GM19328 (cell line): Measurements from ENCODE around the gene FBXO27.
"Not testable (repeated sequence)": the region's sequence is repeated elsewhere in the genome, so short reads cannot be mapped to it uniquely, and the experiment has no call there.

Source experiments
- ATAC-seq: cut with Tn5 transposase; IDR thresholded peaks from one replicate; pipeline ENCODE4 v1.9.1; 2021; ENCODE audit warnings: mild to moderate bottlenecking, moderate library complexity; ENCODE audit not compliant: unreplicated experiment

Gene FBXO27

DNA sequence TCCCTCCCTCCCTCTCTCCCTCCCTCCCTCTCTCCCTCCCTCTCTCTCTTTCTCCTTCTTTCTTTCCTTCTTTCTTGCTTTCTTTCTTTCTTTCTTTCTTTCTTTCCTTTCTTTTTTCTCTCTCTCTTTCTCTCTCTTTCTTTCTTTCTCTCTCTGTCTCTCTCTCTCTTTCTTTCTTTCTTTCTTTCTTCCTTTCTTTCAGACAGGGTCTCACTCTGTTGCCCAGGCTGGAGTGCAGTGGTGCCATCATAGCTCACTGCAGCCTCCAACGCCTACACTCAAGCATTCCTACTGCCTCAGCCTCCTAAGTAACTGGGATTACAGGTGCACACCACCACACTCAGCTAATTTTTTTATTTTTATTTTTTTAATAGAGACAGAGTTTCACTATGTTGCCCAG lies 42.7 kb downstream of the FBXO27 start:
- not testable (repeated sequence) for ATAC-seq

DNA sequence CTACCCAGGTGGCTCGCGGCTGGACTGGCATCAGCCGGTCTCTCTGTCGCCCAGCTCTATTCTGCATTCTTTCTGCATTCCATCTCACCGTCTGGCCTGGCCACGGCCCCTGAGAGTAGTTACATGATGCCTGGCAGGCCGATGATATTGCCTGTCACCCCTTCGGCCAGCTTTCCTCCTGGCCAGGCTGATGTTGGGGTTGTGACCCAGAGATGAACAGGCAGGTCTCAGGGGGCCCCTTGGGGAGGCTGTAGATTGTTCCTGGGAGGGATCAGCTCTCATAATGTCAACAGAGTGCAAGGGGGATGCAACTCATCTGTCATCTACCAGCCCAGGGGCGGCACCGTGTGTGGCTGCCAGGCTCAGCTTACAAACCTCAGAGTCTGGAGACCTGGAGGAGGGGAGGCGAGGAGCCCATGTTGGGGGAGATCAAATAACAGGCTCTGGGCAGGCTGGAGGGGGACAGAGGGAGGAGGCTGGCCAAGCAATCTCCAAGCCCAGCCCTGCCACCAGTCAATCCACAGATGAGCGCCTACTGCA lies 43.2 kb downstream of the FBXO27 start:
- ATAC-seq: no peak

DNA sequence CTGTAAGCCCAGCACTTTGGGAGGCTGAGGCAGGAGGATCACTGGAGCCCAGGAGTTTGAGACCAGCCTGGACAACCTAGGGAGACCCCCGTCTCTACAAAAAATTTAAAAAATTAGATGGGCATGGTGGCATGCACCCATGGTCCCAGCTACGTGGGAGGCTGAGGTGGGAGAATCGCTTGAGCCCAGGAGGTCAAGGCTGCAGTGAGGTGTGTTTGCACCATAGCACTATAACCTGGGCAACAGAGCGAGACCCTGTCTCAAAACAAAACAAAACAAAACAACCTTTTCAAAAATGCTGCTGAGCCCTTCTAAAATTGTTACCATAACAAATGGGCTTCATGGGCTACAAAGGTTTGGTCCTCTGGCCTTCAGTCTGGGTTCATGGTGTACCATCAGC lies 43.7 kb downstream of the FBXO27 start:
- not testable (repeated sequence) for ATAC-seq

DNA sequence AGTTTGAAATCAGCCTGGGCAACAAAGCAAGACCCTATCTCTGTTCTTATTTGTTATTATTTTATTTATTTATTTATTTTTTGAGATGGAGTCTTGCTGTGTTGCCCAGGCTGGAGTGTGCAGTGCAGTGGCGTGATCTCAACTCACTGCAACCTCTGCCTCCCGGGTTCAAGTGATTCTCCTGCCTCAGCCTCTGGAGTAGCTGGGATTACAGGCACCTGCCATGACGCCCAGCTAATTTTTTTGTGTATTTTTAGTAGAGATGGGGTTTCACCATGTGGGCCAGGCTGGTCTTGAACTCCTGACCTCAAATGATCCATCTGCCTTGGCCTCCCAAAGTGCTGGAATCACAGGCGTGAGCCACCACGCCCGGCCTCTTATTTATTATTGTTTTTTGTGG lies 44.6 kb downstream of the FBXO27 start:
- ATAC-seq: not testable (repeated sequence)

DNA sequence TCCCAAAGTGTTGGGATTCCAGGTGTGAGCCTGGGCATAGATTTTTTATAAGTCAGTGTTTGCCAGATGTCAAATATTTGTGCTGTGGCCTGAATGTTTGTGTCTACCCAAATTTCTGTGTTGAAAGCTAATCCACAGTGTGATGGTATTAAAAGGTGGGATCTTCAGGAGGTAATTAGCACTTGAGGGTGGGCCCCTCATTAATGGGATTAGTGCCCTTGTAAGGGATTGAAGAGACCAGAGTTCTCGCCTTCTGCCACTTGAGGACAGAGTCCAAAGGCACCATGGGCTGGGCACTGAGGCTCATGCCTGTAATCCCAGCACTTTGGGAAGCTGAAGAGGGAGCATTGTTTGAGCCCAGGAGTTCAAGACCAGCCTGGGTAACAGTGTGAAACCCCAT lies 47.1 kb downstream of the FBXO27 start:
- no peak for ATAC-seq

DNA sequence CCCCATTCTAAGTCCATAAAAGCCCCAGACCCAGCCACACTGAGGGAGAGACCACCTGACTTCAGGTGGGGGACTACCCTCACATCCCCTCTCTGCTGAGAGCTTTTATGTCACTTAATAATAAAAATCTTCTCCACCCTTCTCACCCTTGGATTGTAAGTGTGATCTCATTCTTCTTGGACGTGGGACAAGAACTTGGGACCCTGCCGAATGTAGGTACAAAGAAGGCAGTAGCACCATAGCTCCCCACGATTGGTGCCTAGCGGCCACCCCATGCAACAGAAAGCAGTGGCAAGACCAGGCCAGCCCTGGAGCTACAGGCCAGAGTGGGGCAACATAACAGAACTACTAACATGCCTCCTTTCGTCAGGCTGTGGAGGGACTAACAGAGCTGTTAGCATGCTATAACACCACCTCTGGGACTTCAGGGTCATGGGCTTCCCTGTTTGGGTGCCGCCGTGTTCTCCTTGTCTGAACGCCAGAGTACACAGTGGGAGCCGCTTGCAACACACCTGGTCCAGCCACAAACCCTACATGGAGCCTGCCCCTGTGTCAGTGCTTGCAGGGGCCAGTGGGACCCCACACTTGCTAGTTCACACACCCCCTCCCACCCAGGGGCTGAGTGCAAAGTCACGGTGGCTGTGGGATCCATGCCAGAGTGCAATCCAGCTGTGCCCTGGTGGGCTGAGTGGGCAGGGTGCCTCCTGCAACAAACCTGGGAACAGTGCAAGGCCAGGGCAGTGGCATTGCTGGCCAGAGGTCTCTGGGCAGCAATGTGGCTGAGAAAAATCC lies 51.6 kb downstream of the FBXO27 start:
- no peak for ATAC-seq

DNA sequence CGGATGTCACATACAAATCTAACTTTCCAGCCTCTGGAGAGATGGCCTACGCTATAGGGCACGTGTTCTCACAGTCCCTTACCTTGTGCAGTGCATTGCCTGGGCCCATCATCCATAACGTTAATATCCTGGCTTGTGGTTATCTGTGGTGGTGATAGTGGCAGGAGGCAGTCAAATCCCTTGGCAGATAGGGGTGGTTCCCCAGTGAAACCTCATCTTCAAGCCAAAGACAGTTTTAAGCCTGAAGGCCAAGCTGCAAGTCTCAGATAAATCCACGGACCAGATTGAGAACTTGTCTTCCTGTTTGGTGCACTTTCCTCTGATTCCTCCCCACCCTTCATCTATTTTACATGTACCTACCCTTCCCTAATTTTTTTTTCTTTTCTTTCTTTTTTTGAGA lies 52.5 kb downstream of the FBXO27 start:
- no peak for ATAC-seq

DNA sequence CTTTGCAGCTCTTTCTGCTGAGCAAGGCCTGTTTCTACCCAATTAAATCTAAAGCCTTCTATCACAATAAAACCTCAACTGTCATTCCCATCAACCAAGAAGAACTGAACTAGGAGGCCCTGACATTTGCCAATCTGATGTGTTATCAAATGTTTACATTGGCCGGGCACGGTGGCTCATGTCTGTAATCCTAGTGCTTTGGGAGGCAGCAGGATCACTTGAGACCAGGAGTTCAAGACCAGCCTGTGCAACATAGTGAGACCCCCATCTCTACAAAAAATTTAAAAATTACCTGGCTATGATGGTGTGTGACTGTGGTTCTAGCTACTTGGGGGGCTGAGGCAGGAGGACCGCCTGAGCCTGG lies 54.0 kb downstream of the FBXO27 start:
- ATAC-seq: no peak

DNA sequence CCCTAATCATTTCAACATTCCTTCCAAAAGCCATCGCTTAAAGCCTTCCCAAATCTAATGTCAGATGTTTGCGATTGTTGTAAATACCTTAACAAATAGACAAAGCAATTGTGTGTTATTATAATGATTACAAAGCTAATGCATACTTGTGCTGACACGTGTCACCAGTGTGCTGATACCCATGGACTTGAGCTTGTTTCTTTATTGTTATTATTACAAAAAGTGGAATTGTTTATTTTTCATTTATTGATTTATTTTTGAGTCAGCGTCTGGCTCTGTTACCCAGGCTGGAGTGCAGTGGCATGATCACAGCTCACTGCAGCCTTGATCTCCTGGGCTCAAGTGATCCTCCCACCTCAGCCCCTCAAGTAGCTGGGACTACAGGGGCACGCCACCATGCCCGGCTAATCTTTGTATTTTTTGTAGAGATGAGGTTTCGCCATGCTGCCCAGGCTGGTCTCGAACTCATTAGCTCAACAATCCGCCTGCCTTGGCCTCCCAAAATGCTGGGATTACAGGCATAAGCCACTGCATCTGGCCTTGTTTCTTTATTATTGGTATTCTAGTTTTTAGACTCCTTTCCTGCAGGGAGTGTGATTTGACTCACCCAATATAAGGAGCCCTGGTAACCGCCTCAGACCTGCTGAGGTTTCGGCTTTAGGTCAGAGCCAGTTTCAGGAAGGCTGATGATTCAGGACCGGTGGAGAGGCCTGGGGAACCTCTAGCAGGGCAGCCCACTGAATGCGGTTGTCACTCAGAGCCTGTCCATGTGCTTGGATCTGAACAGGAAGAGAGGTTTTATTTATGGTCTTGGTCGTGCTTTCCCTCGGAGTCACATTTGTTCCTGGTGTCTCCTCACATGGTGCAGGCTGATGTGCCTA lies 54.7 kb downstream of the FBXO27 start:
- ATAC-seq: no peak

DNA sequence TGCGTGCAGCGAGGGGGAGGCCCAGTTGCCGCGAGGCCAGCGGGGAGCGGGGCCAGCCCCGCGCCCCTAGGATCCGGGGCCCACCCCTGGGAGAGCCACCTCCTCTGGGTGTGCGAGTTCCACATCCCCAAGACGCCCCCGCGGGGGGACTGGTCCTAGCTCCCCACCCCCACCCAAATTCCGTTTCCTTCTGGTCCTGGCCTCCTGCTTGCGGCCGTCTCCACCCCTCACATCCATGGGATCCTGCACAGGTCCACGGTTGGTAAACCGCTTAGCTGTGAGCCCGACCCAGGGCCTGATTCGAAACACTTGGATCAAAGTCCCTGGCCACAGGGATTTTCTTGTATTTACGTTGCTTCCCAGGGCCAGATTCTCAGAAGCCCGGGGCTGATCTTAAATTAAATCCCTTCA lies 56.5 kb downstream of the FBXO27 start:
- no peak for ATAC-seq

DNA sequence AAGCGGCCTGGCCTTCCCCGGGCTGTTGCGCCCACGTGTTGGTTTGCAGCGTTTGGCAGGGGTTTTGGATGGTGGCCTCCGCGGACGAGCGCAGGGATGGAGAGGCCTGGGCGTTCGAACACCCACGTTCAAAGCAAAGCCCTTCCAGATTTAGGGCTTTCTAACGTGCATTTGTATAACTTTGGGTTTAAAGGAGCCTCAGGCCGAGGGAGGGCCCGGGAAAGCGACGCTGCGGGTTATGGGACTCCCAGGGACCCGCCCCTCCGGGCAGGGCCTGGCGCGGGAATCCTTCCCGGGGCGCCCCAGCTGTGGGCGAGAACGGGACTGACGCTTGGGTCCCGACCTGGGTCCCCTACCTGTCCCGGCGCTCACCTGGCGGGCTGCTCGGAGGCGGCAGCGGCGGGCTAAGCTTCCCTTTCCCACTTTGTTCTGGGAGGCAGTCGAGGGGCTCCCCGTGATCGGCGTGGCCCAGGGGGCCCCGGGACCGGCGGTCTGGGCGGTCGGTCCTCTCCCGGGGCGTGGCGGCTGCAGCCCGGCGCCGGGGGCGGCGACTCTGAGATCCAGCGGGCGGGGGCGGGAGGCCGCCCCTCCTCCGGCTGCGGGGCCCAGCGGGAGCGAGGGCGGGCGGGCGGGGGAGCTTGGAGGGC lies 57.0 kb downstream of the FBXO27 start, which contains the start of gene FBXO17:
FBXO17 (minus strand) TSS at position 529 of the 647 bp plus-strand sequence. CDS start 25,423 bp downstream, outside the sequence.
- no peak for ATAC-seq

DNA sequence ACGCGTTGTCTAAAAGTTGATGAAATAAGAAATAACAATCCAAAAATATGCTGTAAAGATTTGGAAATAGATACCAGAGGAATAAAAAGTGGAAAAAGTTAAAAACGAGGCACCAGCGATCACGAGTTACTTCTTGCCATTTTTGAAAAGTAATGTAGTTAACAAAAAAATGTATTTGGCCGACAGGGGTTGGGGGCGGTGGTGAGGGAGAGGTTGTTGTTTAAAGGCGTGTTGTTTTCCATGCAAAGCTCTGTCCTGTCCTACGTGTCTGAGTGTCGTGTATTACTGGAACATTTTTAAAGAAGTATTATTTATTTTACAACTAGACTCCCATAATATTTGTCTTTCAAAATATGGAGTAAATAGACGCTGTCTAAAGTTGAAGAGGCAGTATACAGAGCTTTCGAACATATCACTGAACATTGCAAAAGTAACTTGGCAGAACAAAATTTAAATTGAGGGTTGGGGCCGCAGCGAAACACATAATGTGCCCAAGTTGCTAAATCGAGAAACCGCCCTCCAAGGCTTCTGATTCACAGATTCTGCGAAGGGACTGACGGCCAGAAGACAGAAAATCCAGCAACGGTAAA lies 57.6 kb downstream of the FBXO27 start:
- no peak for ATAC-seq
